Panc1 (cell line): ENCODE results near the gene MRPL14. TPM values are rescaled to one million over a fixed set of nuclear protein-coding genes. Genes with fewer than 3 reads are reported as not detected.

Experiments used
- ATAC-seq: fragments of 200-7000 bp; cut with Tn5 transposase; 2 replicates; pipeline ENCODE4 v1.9.1; 2020; ENCODE audit warnings: mild to moderate bottlenecking, moderate library complexity
- BruUV-seq: library from RNA; stranded (reverse); fragments of 400-500 nt; replicated peaks from 2 replicates; lab custom pipeline; 2021; lab: Mats Ljungman, UMichigan
- CTCF ChIA-PET: fragments of 300-600 bp; sonication (Branson Sonifier 250); formaldehyde crosslinking; loops from one replicate; lab custom pipeline; 2022; ENCODE audit warnings: antibody characterized with exemption; lab: Charles Lee
- POLR2A ChIA-PET: fragments of 300-600 bp; sonication (Branson Sonifier 250); formaldehyde crosslinking; loops from one replicate; lab custom pipeline; 2022; ENCODE audit warnings: antibody characterized with exemption; lab: Charles Lee
- DNase-seq: peaks from one replicate; pipeline ENCODE4 v3.0.0-alpha.2; 2010; ENCODE audit warnings: low read depth, low spot score
- H3K27ac ChIP-seq: 2 replicates; pipeline ENCODE4 v1.5.1; 2011; ENCODE audit warnings: mild to moderate bottlenecking, low read length, inconsistent platforms
- H3K27me3 ChIP-seq: fragments of 200-500 bp; sonication (Bioruptor generic); 2 replicates; pipeline ENCODE4 v1.6.0; 2014; ENCODE audit warnings: low read length, inconsistent platforms; ENCODE audit not compliant: control insufficient read depth, insufficient read depth
- H3K36me3 ChIP-seq: fragments of 200-500 bp; sonication (Bioruptor generic); 2 replicates; pipeline ENCODE4 v1.5.1; 2014; ENCODE audit warnings: inconsistent platforms, mild to moderate bottlenecking, low read length, moderate library complexity; ENCODE audit not compliant: control insufficient read depth, insufficient read depth
- H3K4me1 ChIP-seq: 2 replicates; pipeline ENCODE4 v1.5.1; 2011; ENCODE audit warnings: inconsistent platforms, mild to moderate bottlenecking, low read length, moderate library complexity; ENCODE audit not compliant: control insufficient read depth, insufficient read depth
- H3K4me3 ChIP-seq, 2 experiments: 2 replicates each; pipeline ENCODE4 v1.5.1; 2011 to 2012; ENCODE audit warnings: low read depth in 2 of 2, low read length in 2 of 2, mild to moderate bottlenecking in 2 of 2, inconsistent platforms in 1 of 2, moderate library complexity in 1 of 2
- H3K9me3 ChIP-seq: fragments of 200-500 bp; sonication (Bioruptor generic); 2 replicates; pipeline ENCODE4 v1.5.1; 2014; ENCODE audit warnings: low read depth, mild to moderate bottlenecking, inconsistent platforms, low read length, moderate library complexity; ENCODE audit not compliant: control insufficient read depth, insufficient read depth
- POLR2AphosphoS5 ChIP-seq: IDR thresholded peaks from 2 replicates; pipeline ENCODE4 v1.6.1; 2012; ENCODE audit warnings: mild to moderate bottlenecking, low read depth, low read length, moderate library complexity
- SIN3A ChIP-seq: IDR thresholded peaks from 2 replicates; pipeline ENCODE4 v1.6.1; 2012; ENCODE audit warnings: low read depth, mild to moderate bottlenecking, low read length, moderate library complexity, borderline replicate concordance; ENCODE audit not compliant: insufficient read depth
- TCF7L2 ChIP-seq: IDR thresholded peaks from 2 replicates; pipeline ENCODE4 v1.6.1; 2011; ENCODE audit warnings: mild to moderate bottlenecking, low read depth, low read length, inconsistent platforms
- in situ Hi-C: cut with HindIII; loops from 2 replicates; pipeline ENCODE4 v1.10.0; 2016; ENCODE audit warnings: low sequenced_read_pairs, low pct_unique_long_range_greater_than_20kb
- intact Hi-C: fragments of 100-400 bp; cut with micrococcal nuclease; formaldehyde crosslinking; loops from one replicate; pipeline ENCODE4 v1.10.0; 2022; ENCODE audit not compliant: unreplicated experiment
- total RNA-seq: library from RNA; stranded (reverse); gene quantifications from one replicate; pipeline ENCODE4 v1.2.1, GENCODE V29; 2021; ENCODE audit not compliant: unreplicated experiment
- TF ChIP-seq, protein P1 (sequence below), 2 experiments: IDR thresholded peaks; 2 replicates each; pipeline ENCODE4 v1.6.1; 2011 to 2012; ENCODE audit warnings: low read depth in 2 of 2, control low read depth in 1 of 2, low read length in 1 of 2, mild to moderate bottlenecking in 1 of 2, moderate library complexity in 1 of 2; ENCODE audit not compliant: insufficient read depth in 1 of 2
- TF ChIP-seq, protein P2 (sequence below): fragments of 450-650 bp; IDR thresholded peaks from 2 replicates; pipeline ENCODE4 v1.5.1; 2017; ENCODE audit warnings: mild to moderate bottlenecking

The MRPL14 gene
- total RNA-seq, 1 experiment from 2014 or later: 82.0 TPM

DNA sequence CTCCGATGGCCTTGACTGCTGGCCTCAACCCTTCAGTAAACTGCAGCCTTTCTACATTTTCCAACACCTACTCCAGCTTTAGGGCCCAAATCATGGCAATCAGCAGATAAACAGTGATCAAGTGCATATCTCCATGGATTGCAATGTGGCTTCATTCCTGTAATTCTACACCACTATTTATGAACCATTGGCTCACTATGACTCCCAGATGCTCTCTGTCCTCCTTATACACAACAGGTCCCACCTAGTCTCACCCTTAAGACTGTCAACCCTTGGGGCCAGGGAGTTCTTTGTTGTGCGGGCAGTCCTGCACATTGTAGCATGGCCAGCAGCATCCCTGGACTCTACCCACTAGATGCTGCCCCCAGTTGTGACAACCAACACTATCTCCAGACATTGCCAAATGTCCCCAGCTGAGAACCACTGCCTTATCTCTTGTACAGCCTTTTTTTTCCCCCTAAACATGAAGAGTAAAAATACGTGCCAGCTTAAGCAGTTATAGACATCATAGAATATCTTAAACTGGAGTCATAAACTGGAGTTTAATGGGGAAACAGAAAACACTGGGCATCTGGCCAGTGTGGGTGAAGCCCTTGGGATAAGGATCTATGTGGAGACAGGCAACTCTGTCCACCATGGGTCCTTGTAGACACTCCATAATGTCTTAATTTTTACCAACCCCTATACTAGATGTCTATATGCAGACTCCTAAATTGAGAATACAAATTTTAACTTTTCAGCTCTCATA lies 21.1 kb downstream of the MRPL14 start:
- DNase-seq (no peak), ATAC-seq (no peak)
- Histone ChIP-seq H3K9me3 (no peaks in the 10 kb centered on the region), H3K4me3 (no peak overlapping the region), H3K36me3 (no peaks in the 10 kb centered on the region; the same call in none of the 2 replicates), H3K27ac (no peak overlapping the region), H3K27me3 (no peaks in the 10 kb centered on the region), H3K4me1 (no peaks in the 10 kb centered on the region)
- CTCF ChIA-PET: no interaction called here
- POLR2A ChIA-PET: no interaction called here
- no peak for TF ChIP-seq TCF7L2
- TF ChIP-seq, protein P1, sequence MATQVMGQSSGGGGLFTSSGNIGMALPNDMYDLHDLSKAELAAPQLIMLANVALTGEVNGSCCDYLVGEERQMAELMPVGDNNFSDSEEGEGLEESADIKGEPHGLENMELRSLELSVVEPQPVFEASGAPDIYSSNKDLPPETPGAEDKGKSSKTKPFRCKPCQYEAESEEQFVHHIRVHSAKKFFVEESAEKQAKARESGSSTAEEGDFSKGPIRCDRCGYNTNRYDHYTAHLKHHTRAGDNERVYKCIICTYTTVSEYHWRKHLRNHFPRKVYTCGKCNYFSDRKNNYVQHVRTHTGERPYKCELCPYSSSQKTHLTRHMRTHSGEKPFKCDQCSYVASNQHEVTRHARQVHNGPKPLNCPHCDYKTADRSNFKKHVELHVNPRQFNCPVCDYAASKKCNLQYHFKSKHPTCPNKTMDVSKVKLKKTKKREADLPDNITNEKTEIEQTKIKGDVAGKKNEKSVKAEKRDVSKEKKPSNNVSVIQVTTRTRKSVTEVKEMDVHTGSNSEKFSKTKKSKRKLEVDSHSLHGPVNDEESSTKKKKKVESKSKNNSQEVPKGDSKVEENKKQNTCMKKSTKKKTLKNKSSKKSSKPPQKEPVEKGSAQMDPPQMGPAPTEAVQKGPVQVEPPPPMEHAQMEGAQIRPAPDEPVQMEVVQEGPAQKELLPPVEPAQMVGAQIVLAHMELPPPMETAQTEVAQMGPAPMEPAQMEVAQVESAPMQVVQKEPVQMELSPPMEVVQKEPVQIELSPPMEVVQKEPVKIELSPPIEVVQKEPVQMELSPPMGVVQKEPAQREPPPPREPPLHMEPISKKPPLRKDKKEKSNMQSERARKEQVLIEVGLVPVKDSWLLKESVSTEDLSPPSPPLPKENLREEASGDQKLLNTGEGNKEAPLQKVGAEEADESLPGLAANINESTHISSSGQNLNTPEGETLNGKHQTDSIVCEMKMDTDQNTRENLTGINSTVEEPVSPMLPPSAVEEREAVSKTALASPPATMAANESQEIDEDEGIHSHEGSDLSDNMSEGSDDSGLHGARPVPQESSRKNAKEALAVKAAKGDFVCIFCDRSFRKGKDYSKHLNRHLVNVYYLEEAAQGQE (IDR thresholded peaks at IDR 0.05; ENCODE audit: insufficient read depth in 1 of 2, low read depth in 2 of 2, low read length in 1 of 2): no peak
- TF ChIP-seq POLR2AphosphoS5: no peak
- TF ChIP-seq SIN3A: no peak
- TF ChIP-seq, protein P2, sequence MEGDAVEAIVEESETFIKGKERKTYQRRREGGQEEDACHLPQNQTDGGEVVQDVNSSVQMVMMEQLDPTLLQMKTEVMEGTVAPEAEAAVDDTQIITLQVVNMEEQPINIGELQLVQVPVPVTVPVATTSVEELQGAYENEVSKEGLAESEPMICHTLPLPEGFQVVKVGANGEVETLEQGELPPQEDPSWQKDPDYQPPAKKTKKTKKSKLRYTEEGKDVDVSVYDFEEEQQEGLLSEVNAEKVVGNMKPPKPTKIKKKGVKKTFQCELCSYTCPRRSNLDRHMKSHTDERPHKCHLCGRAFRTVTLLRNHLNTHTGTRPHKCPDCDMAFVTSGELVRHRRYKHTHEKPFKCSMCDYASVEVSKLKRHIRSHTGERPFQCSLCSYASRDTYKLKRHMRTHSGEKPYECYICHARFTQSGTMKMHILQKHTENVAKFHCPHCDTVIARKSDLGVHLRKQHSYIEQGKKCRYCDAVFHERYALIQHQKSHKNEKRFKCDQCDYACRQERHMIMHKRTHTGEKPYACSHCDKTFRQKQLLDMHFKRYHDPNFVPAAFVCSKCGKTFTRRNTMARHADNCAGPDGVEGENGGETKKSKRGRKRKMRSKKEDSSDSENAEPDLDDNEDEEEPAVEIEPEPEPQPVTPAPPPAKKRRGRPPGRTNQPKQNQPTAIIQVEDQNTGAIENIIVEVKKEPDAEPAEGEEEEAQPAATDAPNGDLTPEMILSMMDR: no peak
- in situ Hi-C loops: no loop called here
- BruUV-seq: no TSS peak
- intact Hi-C loops: no loop called here

DNA sequence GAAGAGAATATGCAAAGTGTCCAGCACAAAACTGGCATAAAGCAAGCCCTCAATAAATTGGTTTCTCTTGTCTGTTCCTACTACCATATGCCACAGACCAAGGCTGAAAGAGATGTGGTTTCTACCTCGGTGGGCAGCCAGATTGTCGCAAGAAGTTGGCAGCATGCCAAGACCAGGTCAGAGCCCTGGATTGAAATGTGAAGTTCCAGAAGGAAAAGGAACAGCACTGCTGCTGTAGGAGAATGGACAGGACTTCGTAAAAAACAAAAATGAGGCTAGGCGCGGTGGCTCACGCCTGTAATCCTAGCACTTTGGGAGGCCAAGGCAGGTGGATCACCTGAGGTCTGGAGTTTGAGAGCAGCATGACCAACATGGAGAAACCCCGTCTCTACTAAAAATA lies 22.1 kb downstream of the MRPL14 start:
- POLR2A ChIA-PET: no interaction called here
- in situ Hi-C loops: no loop called here

More for the DNA sequence above, 22.1 kb downstream of the MRPL14 start:
- intact Hi-C loops: no loop called here
- no peak for ATAC-seq
- no peak for DNase-seq
- Histone ChIP-seq H3K4me1 (no peaks in the 10 kb centered on the region), H3K27me3 (no peaks in the 10 kb centered on the region), H3K4me3 (no peak overlapping the region), H3K36me3 (no peaks in the 10 kb centered on the region; the same call in 1 of the 2 replicates), H3K27ac (no peak overlapping the region), H3K9me3 (no peaks in the 10 kb centered on the region)
- no TSS peak for BruUV-seq
- CTCF ChIA-PET: no interaction called here
- TF ChIP-seq POLR2AphosphoS5: no peak
- TF ChIP-seq, protein P2: no peak
- TF ChIP-seq TCF7L2: no peak
- TF ChIP-seq, protein P1 (IDR thresholded peaks at IDR 0.05; ENCODE audit: insufficient read depth in 1 of 2, low read depth in 2 of 2, low read length in 1 of 2): no peak
- TF ChIP-seq SIN3A: no peak
